RWPE2 (cell line): ENCODE data around the gene RIPK3.

ENCODE experiments used
- ATAC-seq: fragments of 200-7000 bp; cut with Tn5 transposase; 3 replicates; pipeline ENCODE4 v1.9.1; 2021; ENCODE audit warnings: low read depth
- DNase-seq: peaks from one replicate; pipeline ENCODE4 v3.0.0-alpha.2; 2020; ENCODE audit warnings: low spot score
- H3K27ac ChIP-seq: fragments of 450-650 bp; 2 replicates; pipeline ENCODE4 v1.5.1; 2017; ENCODE audit warnings: mild to moderate bottlenecking; ENCODE audit not compliant: poor library complexity, severe bottlenecking
- H3K27me3 ChIP-seq: fragments of 250-450 bp; sonication (Bioruptor Pico); 2 replicates; pipeline ENCODE4 v1.5.1; 2021; ENCODE audit warnings: mild to moderate bottlenecking, moderate library complexity; ENCODE audit not compliant: insufficient read depth, poor library complexity, severe bottlenecking
- H3K36me3 ChIP-seq: fragments of 250-450 bp; sonication (Bioruptor Pico); 2 replicates; pipeline ENCODE4 v1.5.1; 2020; ENCODE audit warnings: low read depth, mild to moderate bottlenecking, moderate library complexity
- H3K4me1 ChIP-seq: fragments of 250-450 bp; sonication (Bioruptor Pico); 2 replicates; pipeline ENCODE4 v1.5.1; 2021; ENCODE audit warnings: mild to moderate bottlenecking, moderate library complexity; ENCODE audit not compliant: insufficient read depth, poor library complexity, severe bottlenecking
- H3K4me3 ChIP-seq: fragments of 250-450 bp; sonication (Bioruptor Pico); 2 replicates; pipeline ENCODE4 v1.5.1; 2021; ENCODE audit warnings: mild to moderate bottlenecking, moderate library complexity; ENCODE audit not compliant: severe bottlenecking
- H3K9me3 ChIP-seq: fragments of 250-450 bp; sonication (Bioruptor Pico); 2 replicates; pipeline ENCODE4 v1.5.1; 2021; ENCODE audit warnings: mild to moderate bottlenecking, moderate library complexity; ENCODE audit not compliant: severe bottlenecking
- CTCF ChIP-seq: fragments of 450-650 bp; IDR thresholded peaks from one replicate; pipeline ENCODE4 v1.5.1; 2017; ENCODE audit warnings: mild to moderate bottlenecking, moderate library complexity; ENCODE audit not compliant: poor library complexity, severe bottlenecking

Gene RIPK3

DNA sequence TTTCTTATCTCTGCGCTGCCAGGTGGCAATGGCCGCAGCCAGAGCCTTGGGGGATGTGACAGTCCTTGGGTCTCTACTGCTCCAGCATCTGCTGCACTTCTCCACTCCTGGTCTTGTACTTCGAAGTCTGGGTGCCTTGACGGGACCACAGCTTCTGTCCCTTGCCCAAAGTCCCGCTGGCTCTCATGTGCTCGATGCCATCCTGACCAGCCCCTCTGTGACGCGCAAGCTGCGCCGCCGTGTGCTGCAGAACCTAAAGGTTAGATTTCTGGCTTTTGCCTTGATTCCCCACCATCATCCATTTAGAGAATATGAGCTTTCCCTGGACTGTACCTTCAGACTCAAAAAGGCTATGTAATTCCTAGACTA is 35.8 kb downstream of the RIPK3 start:
- Histone ChIP-seq H3K4me3 (no peak overlapping the region), H3K27ac (no peak overlapping the region), H3K4me1 (no peaks in the 10 kb centered on the region), H3K9me3 (no peaks in the 10 kb centered on the region), H3K27me3 (no peaks in the 10 kb centered on the region), H3K36me3 (peaks cover 62% of the 10 kb centered on the region)
- no peak for TF ChIP-seq CTCF
- DNase-seq: no peak
- ATAC-seq: no peak

- ATAC-seq: no peak
- TF ChIP-seq CTCF: no peak
Measured at GRCh38 chr14:24300326-24300980, 39.3 kb downstream of the RIPK3 start.

GRCh38 chr14:24299255-24300191 is 40.3 kb downstream of the RIPK3 start, which contains the start of the genes DHRS1 and NOP9:
Gene DHRS1, minus strand, starts transcription at chr14:24299780. Its CDS starts 674 bp downstream, at chr14:24299106.
Gene NOP9, plus strand, starts transcription at chr14:24299850. Its CDS starts 105 bp downstream, at chr14:24299955.
- ATAC-seq: peak; percentile 63
- H3K9me3 ChIP-seq: no peaks in the 10 kb centered on the region
- TF ChIP-seq CTCF: no peak
- H3K4me3 ChIP-seq: peak within 1 kb of the TSS; percentile 83
- peak; percentile 91 for DNase-seq
- peaks cover 23% of the 10 kb centered on the region for H3K4me1 ChIP-seq
- H3K27me3 ChIP-seq: no peaks in the 10 kb centered on the region
- peak within 1 kb of the TSS; percentile 81 for H3K27ac ChIP-seq
- H3K36me3 ChIP-seq: peaks cover 79% of the 10 kb centered on the region

More at GRCh38 chr14:24300326-24300980, 39.3 kb downstream of the RIPK3 start:
- peaks cover 79% of the 10 kb centered on the region for H3K36me3 ChIP-seq
- H3K4me1 ChIP-seq: peaks cover 23% of the 10 kb centered on the region
- no peaks in the 10 kb centered on the region for H3K9me3 ChIP-seq
- DNase-seq: no peak
- peak overlapping the region; percentile 83 for H3K4me3 ChIP-seq
- no peaks in the 10 kb centered on the region for H3K27me3 ChIP-seq
- H3K27ac ChIP-seq: peak overlapping the region; percentile 81

DNA sequence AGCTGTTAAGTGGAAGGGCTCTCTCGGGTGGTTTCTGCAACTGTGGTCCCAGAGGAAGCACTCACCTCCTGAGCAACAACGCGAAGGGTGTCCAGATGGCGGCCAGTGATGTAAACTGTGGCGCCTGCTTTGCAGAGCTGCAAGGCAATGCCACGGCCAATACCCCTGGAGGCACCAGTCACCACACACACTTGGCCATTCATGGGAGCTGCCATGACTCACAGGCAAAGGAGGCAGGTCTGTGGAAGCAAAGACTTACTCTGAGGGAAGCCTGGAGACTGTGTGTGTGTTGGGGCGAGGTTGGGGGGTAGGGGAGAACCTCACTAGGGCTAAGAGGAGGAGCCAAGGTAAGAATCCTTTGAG is 40.9 kb downstream of the RIPK3 start:
- Histone ChIP-seq H3K36me3 (peaks cover 79% of the 10 kb centered on the region), H3K4me1 (peaks cover 23% of the 10 kb centered on the region), H3K4me3 (peak overlapping the region; percentile 83), H3K9me3 (no peaks in the 10 kb centered on the region), H3K27ac (peak overlapping the region; percentile 81), H3K27me3 (no peaks in the 10 kb centered on the region)
- DNase-seq: peak; percentile 95
- TF ChIP-seq CTCF: no peak
- ATAC-seq: peak; percentile 85
